A549 (cell line): Measurements from ENCODE around the gene APBB2. TPM values are rescaled to one million over a fixed set of nuclear protein-coding genes. Genes with fewer than 3 reads are reported as not detected.

ENCODE experiments used
- ATAC-seq, 2 experiments: fragments of 200-7000 bp in 1 of 2; fragments of >200 bp in 1 of 2; cut with Nextera tagmentation in 1 of 2; cut with Tn5 transposase in 1 of 2; 3 replicates each; pipeline versions ENCODE4 v1.8.0 to v1.9.1; 2018 to 2020; ENCODE audit warnings: mild to moderate bottlenecking in 1 of 2, moderate library complexity in 1 of 2
- CTCF ChIA-PET: fragments of 300-600 bp; sonication (Branson Sonifier 250); formaldehyde crosslinking; extraction: SDS; loops from one replicate; lab custom pipeline; 2021; ENCODE audit warnings: antibody characterized with exemption, inconsistent platforms; lab: Yijun Ruan, JAX
- POLR2A ChIA-PET: fragments of 350-600 bp; formaldehyde crosslinking; extraction: SDS; loops from one replicate; lab custom pipeline; 2021; ENCODE audit warnings: antibody characterized with exemption, inconsistent platforms; lab: Yijun Ruan, JAX
- DNase-seq, 2 experiments: peaks; one replicate each; pipeline versions ENCODE4 v3.0.0 to v3.0.0-alpha.2; 2011 to 2016; ENCODE audit warnings: low read depth in 1 of 2, low spot score in 1 of 2
- FAIRE-seq: peaks from 2 replicates; lab custom pipeline; 2011; peaks lifted over from hg19 to GRCh38; lab: Jason Lieb, UNC
- H3K27ac ChIP-seq, 2 experiments: fragments of >200 bp; sonication (Bioruptor Twin); formaldehyde crosslinking; 3 replicates each; pipeline ENCODE4 v1.5.1; 2016 to 2017
- H3K4me1 ChIP-seq: fragments of >200 bp; sonication (Bioruptor Twin); formaldehyde crosslinking; 3 replicates; pipeline ENCODE4 v1.6.1; 2016
- H3K4me2 ChIP-seq: fragments of >200 bp; sonication (Bioruptor Twin); formaldehyde crosslinking; 3 replicates; pipeline ENCODE4 v1.6.1; 2016
- H3K4me3 ChIP-seq: fragments of >200 bp; sonication (Bioruptor Twin); formaldehyde crosslinking; 3 replicates; pipeline ENCODE4 v1.5.1; 2016
- H3K9me3 ChIP-seq: fragments of >200 bp; sonication (Bioruptor Twin); formaldehyde crosslinking; 3 replicates; pipeline ENCODE4 v1.6.1; 2016
- CBX2 ChIP-seq: fragments of 200-600 bp; sonication (generic); IDR thresholded peaks from 2 replicates; pipeline ENCODE4 v1.6.1; 2016; ENCODE audit warnings: low read depth, mild to moderate bottlenecking, borderline replicate concordance
- CBX8 ChIP-seq: fragments of 200-600 bp; sonication (generic); IDR thresholded peaks from 2 replicates; pipeline ENCODE4 v1.6.1; 2016
- CHD2 ChIP-seq: fragments of 150-350 bp; IDR thresholded peaks from 2 replicates; pipeline ENCODE4 v1.6.1; 2014; ENCODE audit warnings: low read length; ENCODE audit not compliant: partially characterized antibody
- CHD4 ChIP-seq: fragments of 200-600 bp; sonication (generic); IDR thresholded peaks from 2 replicates; pipeline ENCODE4 v1.6.1; 2016; ENCODE audit warnings: antibody characterized with exemption, mild to moderate bottlenecking, borderline replicate concordance
- E2F6 ChIP-seq: IDR thresholded peaks from 2 replicates; pipeline ENCODE4 v1.6.1; 2012; ENCODE audit warnings: low read depth, borderline replicate concordance
- EHMT2 ChIP-seq: fragments of 200-600 bp; sonication (generic); IDR thresholded peaks from 2 replicates; pipeline ENCODE4 v1.6.1; 2016; ENCODE audit warnings: antibody characterized with exemption, low read depth, mild to moderate bottlenecking, moderate library complexity
- FOSB ChIP-seq: fragments of 250-450 bp; sonication (Bioruptor Pico); IDR thresholded peaks from 2 replicates; pipeline ENCODE4 v1.5.0; 2020; ENCODE audit warnings: mild to moderate bottlenecking, moderate library complexity
- FOXS1 ChIP-seq: fragments of 250-450 bp; sonication (Bioruptor Pico); IDR thresholded peaks from 2 replicates; pipeline ENCODE4 v1.5.0; 2020; ENCODE audit warnings: mild to moderate bottlenecking, moderate library complexity
- GATA3 ChIP-seq: IDR thresholded peaks from 2 replicates; pipeline ENCODE4 v1.6.1; 2012; ENCODE audit warnings: borderline replicate concordance
- HEYL ChIP-seq: fragments of 250-450 bp; sonication (Bioruptor Pico); IDR thresholded peaks from 2 replicates; pipeline ENCODE4 v1.8.0; 2021; ENCODE audit warnings: mild to moderate bottlenecking, moderate library complexity
- HOXB13 ChIP-seq: fragments of 250-450 bp; sonication (Bioruptor Pico); IDR thresholded peaks from 2 replicates; pipeline ENCODE4 v1.5.0; 2020; ENCODE audit warnings: low read depth, mild to moderate bottlenecking, moderate library complexity
- JUNB ChIP-seq: fragments of >200 bp; sonication (Bioruptor Twin); formaldehyde crosslinking; IDR thresholded peaks from 2 replicates; pipeline ENCODE4 v1.6.1; 2016
- KDM1A ChIP-seq: fragments of 200-600 bp; sonication (generic); IDR thresholded peaks from 2 replicates; pipeline ENCODE4 v1.6.1; 2016; ENCODE audit warnings: low read depth, mild to moderate bottlenecking
- MYC ChIP-seq: IDR thresholded peaks from 2 replicates; pipeline ENCODE4 v1.6.1; 2012; ENCODE audit warnings: mild to moderate bottlenecking, inconsistent platforms, low read length, improper control_type of control experiment, borderline replicate concordance
- NFE2L2 ChIP-seq: fragments of 150-350 bp; conservative IDR thresholded peaks from 2 replicates; pipeline ENCODE4 v1.6.1; 2014; ENCODE audit warnings: low read length
- NPAS2 ChIP-seq: fragments of 250-450 bp; sonication (Bioruptor Pico); IDR thresholded peaks from 2 replicates; pipeline ENCODE4 v1.8.0; 2022; ENCODE audit warnings: mild to moderate bottlenecking, moderate library complexity, borderline replicate concordance
- PHF8 ChIP-seq: fragments of 200-600 bp; sonication (generic); IDR thresholded peaks from 2 replicates; pipeline ENCODE4 v1.6.1; 2016; ENCODE audit warnings: low read depth, mild to moderate bottlenecking, antibody characterized with exemption, moderate library complexity, borderline replicate concordance
- POLR2A ChIP-seq: IDR thresholded peaks from 2 replicates; pipeline ENCODE4 v1.6.1; 2012; ENCODE audit warnings: mild to moderate bottlenecking, low read length
- POLR2AphosphoS2 ChIP-seq: conservative IDR thresholded peaks from 2 replicates; pipeline ENCODE4 v1.6.1; 2012; ENCODE audit warnings: low read length, improper control_type of control experiment, inconsistent platforms
- RCOR1 ChIP-seq: fragments of 150-350 bp; IDR thresholded peaks from 2 replicates; pipeline ENCODE4 v1.6.1; 2014; ENCODE audit warnings: antibody characterized with exemption, low read length, low read depth
- REST ChIP-seq: fragments of 200-600 bp; sonication (generic); IDR thresholded peaks from 2 replicates; pipeline ENCODE4 v1.6.1; 2016; ENCODE audit warnings: antibody characterized with exemption, mild to moderate bottlenecking, moderate library complexity
- RFX5 ChIP-seq: fragments of 450-650 bp; IDR thresholded peaks from 2 replicates; pipeline ENCODE4 v1.7.1; 2014; ENCODE audit warnings: antibody characterized with exemption, mild to moderate bottlenecking, moderate library complexity
- RNF2 ChIP-seq: fragments of 200-600 bp; sonication (generic); IDR thresholded peaks from 2 replicates; pipeline ENCODE4 v1.6.1; 2016; ENCODE audit warnings: low read depth, mild to moderate bottlenecking, antibody characterized with exemption, moderate library complexity, borderline replicate concordance
- TFCP2L1 ChIP-seq: fragments of 250-450 bp; sonication (Bioruptor Pico); IDR thresholded peaks from 2 replicates; pipeline ENCODE4 v1.5.0; 2021; ENCODE audit warnings: mild to moderate bottlenecking
- USF2 ChIP-seq: fragments of 450-650 bp; IDR thresholded peaks from 2 replicates; pipeline ENCODE4 v1.6.1; 2014; ENCODE audit warnings: antibody characterized with exemption
- WGBS: methylation state at CpG from one replicate; pipeline ENCODE4 v1.1.6; 2017; ENCODE audit errors: missing lambda C conversion rate; 5-methylcytosine and 5-hydroxymethylcytosine counted together
- polyA plus RNA-seq, 4 experiments: library from polyadenylated mRNA; depleted of rRNA in 3 of 4; stranded (reverse); fragments of >200 nt; fragmentation: RNase III in 1 of 4; extraction: RNeasy Plus Mini Kit Qiagen cat#74134 plus additional on column Dnase treatment in 1 of 4; gene quantifications; 2 replicates in 3 of 4; 3 replicates in 1 of 4; pipeline ENCODE4 v1.2.3, GENCODE V29; 2011 to 2017
- TF ChIP-seq, protein P1 (sequence below): IDR thresholded peaks from 2 replicates; pipeline ENCODE4 v1.6.1; 2012
- TF ChIP-seq, protein P2 (sequence below): fragments of 150-350 bp; IDR thresholded peaks from 2 replicates; pipeline ENCODE4 v1.6.1; 2014; ENCODE audit warnings: low read depth, mild to moderate bottlenecking, low read length
- TF ChIP-seq, protein P3 (sequence below): fragments of 250-450 bp; sonication (Bioruptor Pico); IDR thresholded peaks from 2 replicates; pipeline ENCODE4 v1.5.0; 2021; ENCODE audit warnings: mild to moderate bottlenecking, moderate library complexity, borderline replicate concordance

APBB2 gene
- polyA plus RNA-seq, 2 of the 4 experiments (the other 2 are of a cell fraction): 8.3 to 31.9 TPM

DNA sequence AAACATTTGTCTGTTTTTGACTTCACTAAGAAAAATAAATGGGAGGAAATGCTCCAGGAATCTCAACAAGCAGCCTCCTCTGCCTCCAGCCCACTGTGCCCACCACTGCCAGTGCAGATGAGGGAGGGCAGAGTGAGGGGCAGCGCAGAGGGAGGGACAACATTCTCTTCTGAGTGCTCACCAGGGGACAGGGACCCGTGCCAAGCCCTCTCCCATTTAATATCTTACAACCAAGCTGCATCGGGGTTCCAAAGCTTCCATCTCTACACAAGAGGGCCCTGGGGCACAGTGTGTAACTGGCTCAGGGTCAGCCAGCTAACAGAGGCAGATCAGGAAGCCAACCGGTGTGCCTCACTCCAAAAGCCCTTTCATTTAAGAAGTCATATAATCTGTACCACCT lies 344.2 kb downstream of the APBB2 start:
- Histone ChIP-seq H3K4me3 (no peak overlapping the region), H3K9me3 (no peaks in the 10 kb centered on the region), H3K4me1 (no peaks in the 10 kb centered on the region), H3K27ac (no peak overlapping the region), H3K4me2 (no peak overlapping the region)
- 57% methylated on average over 2 of the region's 4 CpGs for WGBS
- no peak for DNase-seq
- no peak for ATAC-seq
- no peak for TF ChIP-seq NPAS2
- TF ChIP-seq POLR2AphosphoS2: no peak
- TF ChIP-seq CHD4: no peak
- TF ChIP-seq PHF8: no peak
- no peak for TF ChIP-seq FOXS1 (CRISPR knock-in tag)
- no peak for TF ChIP-seq CBX8
- TF ChIP-seq, protein P1, sequence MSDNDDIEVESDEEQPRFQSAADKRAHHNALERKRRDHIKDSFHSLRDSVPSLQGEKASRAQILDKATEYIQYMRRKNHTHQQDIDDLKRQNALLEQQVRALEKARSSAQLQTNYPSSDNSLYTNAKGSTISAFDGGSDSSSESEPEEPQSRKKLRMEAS: no peak
- TF ChIP-seq RNF2: no peak
- no peak for TF ChIP-seq USF2
- TF ChIP-seq RCOR1: no peak
- no peak for TF ChIP-seq GATA3
- no peak for TF ChIP-seq FOSB (CRISPR knock-in tag)
- TF ChIP-seq MYC: no peak
- no peak for TF ChIP-seq POLR2A
- TF ChIP-seq NFE2L2: no peak
- TF ChIP-seq RFX5: no peak
- no peak for TF ChIP-seq EHMT2
- FAIRE-seq: no peak
- ChIA-PET CTCF (interaction anchor here (0.6 to 1.0 kb wide), 2 partner anchors 29 to 38 kb away, joined by 3 to 4 read pairs; no protein-coding TSS in a partner anchor), POLR2A (no interaction called here)

GRCh38 chr4:40865696-40866095 lies 348.6 kb downstream of the APBB2 start:
- FAIRE-seq (no peak), DNase-seq (no peak)

DNA sequence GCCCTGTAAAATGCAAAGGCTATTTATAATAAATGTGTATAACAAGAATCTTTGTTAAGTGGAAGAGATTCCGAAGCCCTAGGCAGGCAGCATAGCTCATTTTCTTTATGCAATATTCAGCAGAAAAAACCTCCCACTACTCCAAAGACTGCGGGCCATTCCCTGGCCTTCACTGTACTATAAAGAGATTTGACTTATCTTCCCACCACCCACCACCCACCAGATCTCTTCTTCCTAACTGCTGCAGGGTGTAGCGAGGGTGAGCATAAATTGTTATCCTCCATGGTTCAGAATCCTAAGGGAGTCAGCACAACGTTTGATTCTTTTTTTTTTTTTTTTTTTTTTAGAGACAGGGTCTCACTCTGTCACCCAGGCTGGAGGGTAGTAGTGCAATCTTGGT lies 349.8 kb downstream of the APBB2 start:
- POLR2A ChIA-PET: no interaction called here
- no peak for FAIRE-seq
- 85% methylated on average over 4 of the region's 4 CpGs for WGBS
- no peak for ATAC-seq
- Histone ChIP-seq H3K27ac (no peak overlapping the region), H3K4me1 (no peaks in the 10 kb centered on the region), H3K9me3 (no peaks in the 10 kb centered on the region), H3K4me2 (no peak overlapping the region), H3K4me3 (no peak overlapping the region)
- DNase-seq: no peak
- CTCF ChIA-PET: interaction anchor here (0.9 kb wide), 1 partner anchor 24 kb away, joined by 3 read pairs; no protein-coding TSS in a partner anchor
- TF ChIP-seq MYC: no peak
- TF ChIP-seq JUNB: no peak
- TF ChIP-seq RNF2: no peak
- TF ChIP-seq, protein P2, sequence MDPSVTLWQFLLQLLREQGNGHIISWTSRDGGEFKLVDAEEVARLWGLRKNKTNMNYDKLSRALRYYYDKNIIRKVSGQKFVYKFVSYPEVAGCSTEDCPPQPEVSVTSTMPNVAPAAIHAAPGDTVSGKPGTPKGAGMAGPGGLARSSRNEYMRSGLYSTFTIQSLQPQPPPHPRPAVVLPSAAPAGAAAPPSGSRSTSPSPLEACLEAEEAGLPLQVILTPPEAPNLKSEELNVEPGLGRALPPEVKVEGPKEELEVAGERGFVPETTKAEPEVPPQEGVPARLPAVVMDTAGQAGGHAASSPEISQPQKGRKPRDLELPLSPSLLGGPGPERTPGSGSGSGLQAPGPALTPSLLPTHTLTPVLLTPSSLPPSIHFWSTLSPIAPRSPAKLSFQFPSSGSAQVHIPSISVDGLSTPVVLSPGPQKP: no peak
- no peak for TF ChIP-seq POLR2A
- TF ChIP-seq KDM1A: no peak
- TF ChIP-seq GATA3: no peak
- TF ChIP-seq REST: no peak
- no peak for TF ChIP-seq CHD4
- TF ChIP-seq E2F6: no peak
- no peak for TF ChIP-seq CHD2

More at GRCh38 chr4:40865696-40866095, 348.6 kb downstream of the APBB2 start:
- Histone ChIP-seq H3K4me2 (no peak overlapping the region), H3K9me3 (no peaks in the 10 kb centered on the region), H3K4me1 (no peaks in the 10 kb centered on the region), H3K27ac (no peak overlapping the region), H3K4me3 (no peak overlapping the region)
- TF ChIP-seq TFCP2L1 (no peak), HOXB13 (CRISPR knock-in tag) (no peak), NPAS2 (no peak), CBX2 (no peak), RNF2 (no peak), FOSB (CRISPR knock-in tag) (no peak), HEYL (no peak)
- TF ChIP-seq, protein P3, sequence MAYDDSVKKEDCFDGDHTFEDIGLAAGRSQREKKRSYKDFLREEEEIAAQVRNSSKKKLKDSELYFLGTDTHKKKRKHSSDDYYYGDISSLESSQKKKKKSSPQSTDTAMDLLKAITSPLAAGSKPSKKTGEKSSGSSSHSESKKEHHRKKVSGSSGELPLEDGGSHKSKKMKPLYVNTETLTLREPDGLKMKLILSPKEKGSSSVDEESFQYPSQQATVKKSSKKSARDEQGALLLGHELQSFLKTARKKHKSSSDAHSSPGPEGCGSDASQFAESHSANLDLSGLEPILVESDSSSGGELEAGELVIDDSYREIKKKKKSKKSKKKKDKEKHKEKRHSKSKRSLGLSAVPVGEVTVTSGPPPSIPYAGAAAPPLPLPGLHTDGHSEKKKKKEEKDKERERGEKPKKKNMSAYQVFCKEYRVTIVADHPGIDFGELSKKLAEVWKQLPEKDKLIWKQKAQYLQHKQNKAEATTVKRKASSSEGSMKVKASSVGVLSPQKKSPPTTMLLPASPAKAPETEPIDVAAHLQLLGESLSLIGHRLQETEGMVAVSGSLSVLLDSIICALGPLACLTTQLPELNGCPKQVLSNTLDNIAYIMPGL (CRISPR knock-in tag): no peak
- ATAC-seq: no peak
- ChIA-PET POLR2A (no interaction called here), CTCF (no interaction called here)
- WGBS: 64% methylated on average over 8 of the region's 8 CpGs
